Liver (tissue), 9 donors: ENCODE data around the gene SERPINA5. TPM values are rescaled to one million over a fixed set of nuclear protein-coding genes. Genes with fewer than 3 reads are reported as not detected.

Experiments used
- DNase-seq: peaks from one replicate; pipeline ENCODE4 v3.0.0-alpha.2; 2017; ENCODE audit warnings: low spot score
- H3K27ac ChIP-seq, 2 donors: one replicate each; pipeline ENCODE4 v1.7.0; 2013; ENCODE audit warnings: inconsistent platforms in 2 of 2, low read length in 2 of 2, control low read depth in 1 of 2, low read depth in 1 of 2, mild to moderate bottlenecking in 1 of 2
- H3K27me3 ChIP-seq, 4 donors: one replicate each; pipeline versions ENCODE4 v1.6.1 to v1.7.0; 2013; ENCODE audit warnings: low read length in 3 of 4, inconsistent platforms in 1 of 4, mild to moderate bottlenecking in 1 of 4, moderate library complexity in 1 of 4; ENCODE audit not compliant: control insufficient read depth in 4 of 4, insufficient read depth in 4 of 4
- H3K36me3 ChIP-seq, 4 donors: one replicate each; pipeline versions ENCODE4 v1.6.1 to v1.7.0; 2013; ENCODE audit warnings: low read length in 3 of 4, mild to moderate bottlenecking in 3 of 4, low read depth in 1 of 4, moderate library complexity in 1 of 4; ENCODE audit not compliant: control insufficient read depth in 4 of 4, insufficient read depth in 3 of 4
- H3K4me1 ChIP-seq, 4 donors: one replicate each; pipeline versions ENCODE4 v1.6.1 to v1.7.0; 2013; ENCODE audit warnings: low read length in 3 of 4, mild to moderate bottlenecking in 3 of 4, moderate library complexity in 1 of 4; ENCODE audit not compliant: control insufficient read depth in 4 of 4, insufficient read depth in 4 of 4
- H3K4me3 ChIP-seq, 3 donors: one replicate each; pipeline versions ENCODE4 v1.6.1 to v1.7.0; 2013; ENCODE audit warnings: low read length in 3 of 3, control low read depth in 1 of 3, low read depth in 1 of 3, mild to moderate bottlenecking in 1 of 3
- H3K9ac ChIP-seq, 2 donors: one replicate each; pipeline ENCODE4 v1.7.0; 2013; ENCODE audit warnings: low read length in 2 of 2, mild to moderate bottlenecking in 2 of 2, moderate library complexity in 2 of 2, control low read depth in 1 of 2, low read depth in 1 of 2
- H3K9me3 ChIP-seq, 4 donors: one replicate each; pipeline versions ENCODE4 v1.6.1 to v1.7.0; 2013; ENCODE audit warnings: low read length in 3 of 4; ENCODE audit not compliant: control insufficient read depth in 4 of 4
- CTCF ChIP-seq: fragments of 150-350 bp; IDR thresholded peaks from 2 replicates; pipeline ENCODE4 v1.5.1; 2017; ENCODE audit warnings: improper control_type of control experiment, low read depth, low read length; ENCODE audit not compliant: missing input control
- EGR1 ChIP-seq, 2 donors: IDR thresholded peaks; 2 replicates each; pipeline ENCODE4 v1.6.1; 2016 to 2018; ENCODE audit warnings: antibody characterized with exemption in 2 of 2, low read depth in 2 of 2
- FOXA1 ChIP-seq: IDR thresholded peaks from 2 replicates; pipeline ENCODE4 v1.6.1; 2016; ENCODE audit warnings: antibody characterized with exemption
- FOXA2 ChIP-seq: IDR thresholded peaks from 2 replicates; pipeline ENCODE4 v1.6.1; 2016; ENCODE audit warnings: antibody characterized with exemption
- GABPA ChIP-seq, 2 donors: IDR thresholded peaks in 1 of 2; conservative IDR thresholded peaks in 1 of 2; 2 replicates each; pipeline ENCODE4 v1.6.1; 2016; ENCODE audit warnings: antibody characterized with exemption in 2 of 2, mild to moderate bottlenecking in 1 of 2, moderate library complexity in 1 of 2
- HNF4A ChIP-seq, 2 donors: conservative IDR thresholded peaks; 2 replicates each; pipeline ENCODE4 v1.6.1; 2016; ENCODE audit warnings: antibody characterized with exemption in 2 of 2, mild to moderate bottlenecking in 2 of 2
- HNF4G ChIP-seq: IDR thresholded peaks from 2 replicates; pipeline ENCODE4 v1.6.1; 2016; ENCODE audit warnings: antibody characterized with exemption
- NR2F2 ChIP-seq: IDR thresholded peaks from 2 replicates; pipeline ENCODE4 v1.6.1; 2016; ENCODE audit warnings: antibody characterized with exemption
- RAD21 ChIP-seq, 2 donors: IDR thresholded peaks; 2 replicates each; pipeline ENCODE4 v1.6.1; 2016; ENCODE audit warnings: antibody characterized with exemption in 2 of 2, mild to moderate bottlenecking in 2 of 2
- REST ChIP-seq: IDR thresholded peaks from 2 replicates; pipeline ENCODE4 v1.6.1; 2016; ENCODE audit warnings: antibody characterized with exemption, mild to moderate bottlenecking
- RXRA ChIP-seq, 2 donors: IDR thresholded peaks; 2 replicates each; pipeline ENCODE4 v1.6.1; 2017 to 2018; ENCODE audit warnings: antibody characterized with exemption in 2 of 2, mild to moderate bottlenecking in 1 of 2
- YY1 ChIP-seq: IDR thresholded peaks from 2 replicates; pipeline ENCODE4 v1.6.1; 2016; ENCODE audit warnings: antibody characterized with exemption, mild to moderate bottlenecking
- ZBTB33 ChIP-seq: IDR thresholded peaks from 2 replicates; pipeline ENCODE4 v1.6.1; 2016; ENCODE audit warnings: antibody characterized with exemption
- WGBS: extraction: QIAGEN DNeasy Blood & Tissue Kit; methylation state at CpG from one replicate; pipeline ENCODE4 v1.1.7; 2013; 5-methylcytosine and 5-hydroxymethylcytosine counted together
- polyA plus RNA-seq, 2 donors: library from polyadenylated mRNA; stranded (reverse) in 1 of 2; unstranded in 1 of 2; fragments of 200-250 nt in 1 of 2; fragments of >200 nt in 1 of 2; fragmentation: Nextera tagmentation in 1 of 2; extraction: Ambion mirVana in 1 of 2; gene quantifications; one replicate each; pipeline versions ENCODE4 v1.2.1 to v1.2.3, GENCODE V29; 2013 to 2015
- total RNA-seq, 2 donors: library from RNA; depleted of rRNA; stranded (reverse); fragments of >200 nt; gene quantifications; one replicate each; pipeline ENCODE4 v1.2.3, GENCODE V29; 2014
- TF ChIP-seq, protein P1 (sequence below): IDR thresholded peaks from 2 replicates; pipeline ENCODE4 v1.6.1; 2016; ENCODE audit warnings: antibody characterized with exemption
- TF ChIP-seq, protein P2 (sequence below): IDR thresholded peaks from 2 replicates; pipeline ENCODE4 v1.6.1; 2016; ENCODE audit warnings: antibody characterized with exemption
- donor health status: healthy.
- donor health status: healthy.
- donor health status: healthy.
- donor health status: healthy.
- donor health status: healthy.

The SERPINA5 gene
- total and polyA plus RNA-seq, 4 donors = 37.0 to 250 (median 84.0) TPM

GRCh38 chr14:94570002-94570400, 11.2 kb upstream of the SERPINA5 start:
- Histone ChIP-seq H3K4me1 (peaks cover 32 to 81% (median 67%) of the 10 kb centered on the region in 4 donors), H3K27me3 (no peaks in the 10 kb centered on the region), H3K36me3 (peaks cover 0 to 25% (median 12%) of the 10 kb centered on the region in 4 donors), H3K9me3 (no peaks in the 10 kb centered on the region), H3K27ac (peak overlapping the region; percentile 44 to 60), H3K4me3 (no peak overlapping the region), H3K9ac (no peak overlapping the region)
- no peak for DNase-seq
- WGBS = 82% methylated on average over 6 of the region's 6 CpGs
- TF ChIP-seq ZBTB33 (no peak), FOXA2 (no peak), RXRA (IDR thresholded peaks at IDR 0.05) (no peak), RAD21 (IDR thresholded peaks at IDR 0.05) (no peak), GABPA (IDR thresholded peaks at IDR 0.05 in 1 of 2, conservative IDR thresholded peaks at IDR 0.05 in 1 of 2) (no peak), NR2F2 (no peak), FOXA1 (no peak), CTCF (no peak), REST (no peak), EGR1 (IDR thresholded peaks at IDR 0.05; ENCODE audit: low read depth in 2 of 2) (no peak), HNF4G (no peak), HNF4A (conservative IDR thresholded peaks at IDR 0.05) (no peak)
- TF ChIP-seq, protein P1, sequence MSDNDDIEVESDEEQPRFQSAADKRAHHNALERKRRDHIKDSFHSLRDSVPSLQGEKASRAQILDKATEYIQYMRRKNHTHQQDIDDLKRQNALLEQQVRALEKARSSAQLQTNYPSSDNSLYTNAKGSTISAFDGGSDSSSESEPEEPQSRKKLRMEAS = no peak

DNA sequence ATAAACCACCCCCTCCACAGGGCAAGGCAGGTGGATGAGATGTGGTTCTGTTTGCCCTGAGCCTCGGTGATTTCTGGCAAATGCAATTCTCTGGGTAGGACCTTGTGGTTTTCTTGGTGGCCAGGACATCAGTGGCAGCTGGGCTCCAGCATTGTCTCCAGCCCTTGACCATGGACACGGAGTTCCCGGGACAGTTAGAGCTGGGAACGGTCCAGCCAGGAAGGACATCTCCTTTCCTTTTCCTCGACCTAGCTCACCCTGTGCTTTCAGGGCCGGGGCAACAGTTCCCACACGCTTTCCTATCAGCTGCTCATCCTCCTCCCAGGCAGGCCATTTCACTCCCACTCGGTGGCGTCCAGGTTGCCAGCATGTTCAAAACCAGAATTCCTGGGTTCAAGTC, 10.8 kb upstream of the SERPINA5 start:
- H3K27ac ChIP-seq = peak overlapping the region; percentile 60 to 76
- H3K36me3 ChIP-seq = peaks cover 0 to 25% (median 11%) of the 10 kb centered on the region in 4 donors
- no peak for DNase-seq
- peaks cover 33 to 81% (median 66%) of the 10 kb centered on the region in 4 donors for H3K4me1 ChIP-seq
- no peak overlapping the region for H3K4me3 ChIP-seq
- H3K9ac ChIP-seq = no peak overlapping the region
- WGBS = 75% methylated on average over 9 of the region's 9 CpGs
- no peaks in the 10 kb centered on the region for H3K27me3 ChIP-seq
- no peaks in the 10 kb centered on the region for H3K9me3 ChIP-seq
- TF ChIP-seq YY1 (no peak), REST (no peak), ZBTB33 (no peak)
- TF ChIP-seq, protein P2, sequence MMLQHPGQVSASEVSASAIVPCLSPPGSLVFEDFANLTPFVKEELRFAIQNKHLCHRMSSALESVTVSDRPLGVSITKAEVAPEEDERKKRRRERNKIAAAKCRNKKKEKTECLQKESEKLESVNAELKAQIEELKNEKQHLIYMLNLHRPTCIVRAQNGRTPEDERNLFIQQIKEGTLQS = no peak
